Stomach (tissue), 4 donors: ENCODE results near the gene SGSH.

ENCODE experiments used
- POLR2A ChIP-seq, 4 donors: fragments of 450-650 bp; IDR thresholded peaks; one replicate each; pipeline ENCODE4 v1.6.1; 2016; ENCODE audit warnings: antibody characterized with exemption in 4 of 4, control low read depth in 2 of 4, mild to moderate bottlenecking in 1 of 4, moderate library complexity in 1 of 4
- TF ChIP-seq, protein P1 (sequence below), 7 experiments: fragments of 450-650 bp in 4 of 7; fragments of 200-600 bp in 3 of 7; sonication (generic) in 3 of 7; IDR thresholded peaks; one replicate each; pipeline ENCODE4 v1.5.1; 2016 to 2019; ENCODE audit warnings: antibody characterized with exemption in 7 of 7, control low read depth in 2 of 7, mild to moderate bottlenecking in 1 of 7

DNA sequence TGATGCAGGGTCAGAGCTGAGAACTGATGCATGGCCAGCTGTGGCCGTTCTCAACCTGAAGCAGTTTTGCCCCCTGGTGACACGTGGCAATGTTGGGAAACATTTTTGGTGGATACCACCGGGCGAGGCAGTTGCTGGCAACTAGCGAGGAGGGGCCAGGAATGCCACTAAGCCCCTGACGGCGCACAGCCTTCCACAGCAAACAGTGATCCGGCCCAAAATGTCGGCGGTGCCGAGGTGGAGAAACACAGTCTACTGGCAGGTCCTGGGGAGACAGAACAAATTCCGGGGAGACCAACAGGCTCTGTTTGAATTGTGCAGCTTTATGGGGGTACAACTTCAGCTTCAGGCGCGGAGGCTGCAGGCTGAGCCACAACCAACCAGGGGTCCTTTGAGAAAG, 8.3 kb upstream of the SGSH start:
- TF ChIP-seq POLR2A (IDR thresholded peaks at IDR 0.05): no peak
- TF ChIP-seq, protein P1, sequence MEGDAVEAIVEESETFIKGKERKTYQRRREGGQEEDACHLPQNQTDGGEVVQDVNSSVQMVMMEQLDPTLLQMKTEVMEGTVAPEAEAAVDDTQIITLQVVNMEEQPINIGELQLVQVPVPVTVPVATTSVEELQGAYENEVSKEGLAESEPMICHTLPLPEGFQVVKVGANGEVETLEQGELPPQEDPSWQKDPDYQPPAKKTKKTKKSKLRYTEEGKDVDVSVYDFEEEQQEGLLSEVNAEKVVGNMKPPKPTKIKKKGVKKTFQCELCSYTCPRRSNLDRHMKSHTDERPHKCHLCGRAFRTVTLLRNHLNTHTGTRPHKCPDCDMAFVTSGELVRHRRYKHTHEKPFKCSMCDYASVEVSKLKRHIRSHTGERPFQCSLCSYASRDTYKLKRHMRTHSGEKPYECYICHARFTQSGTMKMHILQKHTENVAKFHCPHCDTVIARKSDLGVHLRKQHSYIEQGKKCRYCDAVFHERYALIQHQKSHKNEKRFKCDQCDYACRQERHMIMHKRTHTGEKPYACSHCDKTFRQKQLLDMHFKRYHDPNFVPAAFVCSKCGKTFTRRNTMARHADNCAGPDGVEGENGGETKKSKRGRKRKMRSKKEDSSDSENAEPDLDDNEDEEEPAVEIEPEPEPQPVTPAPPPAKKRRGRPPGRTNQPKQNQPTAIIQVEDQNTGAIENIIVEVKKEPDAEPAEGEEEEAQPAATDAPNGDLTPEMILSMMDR (IDR thresholded peaks at IDR 0.05): no peak
